Gastrocnemius medialis (tissue), 4 donors: ENCODE results near the gene BCAR1. TPM values are rescaled to one million over a fixed set of nuclear protein-coding genes. Genes with fewer than 3 reads are reported as not detected.
A peak's percentile ranks its signal among the peaks of the same experiment; 100 is the strongest.

ENCODE experiments used
- ATAC-seq, 2 donors: fragments of 150-250 bp; one replicate each; pipeline ENCODE4 v1.9.1; 2016
- DNase-seq, 2 donors: peaks; one replicate each; pipeline ENCODE4 v3.0.0-alpha.2; 2019
- H3K27ac ChIP-seq, 4 donors: fragments of 200-600 bp; sonication (generic); 1 replicate in 1 of 4; 2 replicates in 3 of 4; pipeline ENCODE4 v1.5.1; 2016 to 2018; ENCODE audit warnings: mild to moderate bottlenecking in 2 of 4, moderate library complexity in 1 of 4
- H3K27me3 ChIP-seq, 3 donors: fragments of 200-600 bp; sonication (generic) in 2 of 3; 1 replicate in 1 of 3; 2 replicates in 2 of 3; pipeline versions ENCODE4 v1.5.1 to v1.6.0; 2016 to 2019; ENCODE audit warnings: mild to moderate bottlenecking in 1 of 3, moderate library complexity in 1 of 3
- H3K36me3 ChIP-seq, 2 donors: fragments of 200-600 bp; sonication (generic) in 1 of 2; one replicate each; pipeline ENCODE4 v1.5.1; 2017 to 2018
- H3K4me1 ChIP-seq, 2 donors: fragments of 200-600 bp; sonication (generic) in 1 of 2; one replicate each; pipeline ENCODE4 v1.5.1; 2016 to 2017; ENCODE audit warnings: mild to moderate bottlenecking in 2 of 2
- H3K4me3 ChIP-seq, 4 donors: fragments of 200-600 bp; sonication (generic) in 3 of 4; 1 replicate in 1 of 4; 2 replicates in 3 of 4; pipeline ENCODE4 v1.5.1; 2016 to 2019; ENCODE audit warnings: mild to moderate bottlenecking in 2 of 4
- H3K9me3 ChIP-seq, 3 donors: fragments of 200-600 bp; sonication (generic) in 2 of 3; 1 replicate in 1 of 3; 2 replicates in 2 of 3; pipeline ENCODE4 v1.5.1; 2016 to 2019
- POLR2A ChIP-seq, 2 donors: fragments of 450-650 bp; IDR thresholded peaks; one replicate each; pipeline ENCODE4 v1.6.1; 2017; ENCODE audit warnings: antibody characterized with exemption in 2 of 2, mild to moderate bottlenecking in 2 of 2, moderate library complexity in 2 of 2
- in situ Hi-C, 4 donors: fragments of 200-750 bp; cut with MboI; loops; one replicate each; pipeline versions ENCODE4 v1.15.0 to v1.8.0; 2017; ENCODE audit warnings: low sequenced_read_pairs in 4 of 4
- intact Hi-C: fragments of 100-400 bp; cut with DNase I; formaldehyde crosslinking; loops from one replicate; pipeline ENCODE4 v1.15.1; 2023; ENCODE audit warnings: low total_unique reads
- total RNA-seq, 4 donors: library from RNA; depleted of rRNA; stranded (reverse); fragments of >200 nt; gene quantifications; one replicate each; pipeline versions ENCODE4 v1.1.0 to v1.2.3, GENCODE V29; 2016
- TF ChIP-seq, protein P1 (sequence below), 5 experiments: fragments of 450-650 bp in 3 of 5; fragments of 200-600 bp in 2 of 5; sonication (generic) in 2 of 5; IDR thresholded peaks in 4 of 5; conservative IDR thresholded peaks in 1 of 5; 1 replicate in 4 of 5; 2 replicates in 1 of 5; pipeline ENCODE4 v1.5.1; 2016 to 2019; ENCODE audit warnings: antibody characterized with exemption in 5 of 5, mild to moderate bottlenecking in 3 of 5, moderate library complexity in 3 of 5

Gene BCAR1
- total RNA-seq, 4 donors from 2014 or later: 101 to 153 (median 145) TPM

DNA sequence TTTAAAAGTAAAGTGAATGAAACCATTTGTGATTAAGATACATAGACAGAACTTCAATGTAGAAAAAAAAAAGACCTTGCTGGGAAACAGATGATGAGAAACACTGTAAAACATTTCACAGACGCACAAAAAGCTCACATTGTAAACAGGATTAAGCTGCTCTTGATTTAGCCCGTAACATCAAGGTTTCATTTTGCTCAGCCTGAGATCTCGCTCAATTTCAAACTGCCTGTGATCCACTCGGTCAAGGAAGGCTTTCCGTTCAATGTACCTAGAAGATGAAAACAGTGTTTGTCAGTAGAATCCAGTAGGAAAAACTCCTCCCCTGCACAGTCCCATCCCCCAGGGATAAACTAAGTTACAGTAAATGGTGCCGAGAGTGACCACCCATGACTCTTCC, 42.3 kb upstream of the BCAR1 start:
- H3K4me1 ChIP-seq: no peaks in the 10 kb centered on the region
- H3K27me3 ChIP-seq: no peaks in the 10 kb centered on the region
- TF ChIP-seq, protein P1, sequence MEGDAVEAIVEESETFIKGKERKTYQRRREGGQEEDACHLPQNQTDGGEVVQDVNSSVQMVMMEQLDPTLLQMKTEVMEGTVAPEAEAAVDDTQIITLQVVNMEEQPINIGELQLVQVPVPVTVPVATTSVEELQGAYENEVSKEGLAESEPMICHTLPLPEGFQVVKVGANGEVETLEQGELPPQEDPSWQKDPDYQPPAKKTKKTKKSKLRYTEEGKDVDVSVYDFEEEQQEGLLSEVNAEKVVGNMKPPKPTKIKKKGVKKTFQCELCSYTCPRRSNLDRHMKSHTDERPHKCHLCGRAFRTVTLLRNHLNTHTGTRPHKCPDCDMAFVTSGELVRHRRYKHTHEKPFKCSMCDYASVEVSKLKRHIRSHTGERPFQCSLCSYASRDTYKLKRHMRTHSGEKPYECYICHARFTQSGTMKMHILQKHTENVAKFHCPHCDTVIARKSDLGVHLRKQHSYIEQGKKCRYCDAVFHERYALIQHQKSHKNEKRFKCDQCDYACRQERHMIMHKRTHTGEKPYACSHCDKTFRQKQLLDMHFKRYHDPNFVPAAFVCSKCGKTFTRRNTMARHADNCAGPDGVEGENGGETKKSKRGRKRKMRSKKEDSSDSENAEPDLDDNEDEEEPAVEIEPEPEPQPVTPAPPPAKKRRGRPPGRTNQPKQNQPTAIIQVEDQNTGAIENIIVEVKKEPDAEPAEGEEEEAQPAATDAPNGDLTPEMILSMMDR (IDR thresholded peaks at IDR 0.05 in 4 of 5, conservative IDR thresholded peaks at IDR 0.05 in 1 of 5): no peak
- TF ChIP-seq POLR2A (IDR thresholded peaks at IDR 0.05): no peak
- no peak overlapping the region for H3K4me3 ChIP-seq
- ATAC-seq (no peak), DNase-seq (no peak)
- peaks cover 0 to 18% of the 10 kb centered on the region in 2 donors for H3K36me3 ChIP-seq
- in situ Hi-C loops: no loop called here
- no peak overlapping the region for H3K27ac ChIP-seq
- intact Hi-C loops: no loop called here
- no peaks in the 10 kb centered on the region for H3K9me3 ChIP-seq

DNA sequence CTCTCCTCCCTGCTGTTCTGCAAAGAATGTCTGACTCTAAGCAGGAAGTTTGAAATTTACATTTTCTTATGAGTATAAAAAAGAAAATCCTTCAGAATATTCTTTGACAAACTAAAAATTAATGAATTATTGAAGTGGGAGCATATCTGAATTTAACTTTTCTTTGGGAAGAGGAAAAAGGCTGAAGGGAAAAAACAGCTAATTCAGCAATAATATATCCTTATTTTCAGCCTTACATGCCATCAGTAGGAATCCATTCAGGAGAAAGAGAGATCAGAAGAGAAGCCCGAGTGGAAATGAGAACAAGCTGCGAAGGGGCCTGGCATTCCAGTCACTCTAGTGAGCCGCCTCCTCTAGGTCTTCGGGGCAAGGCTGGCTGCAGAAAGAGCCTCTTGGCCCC, 41.7 kb upstream of the BCAR1 start:
- no peak overlapping the region for H3K27ac ChIP-seq
- ATAC-seq: no peak

DNA sequence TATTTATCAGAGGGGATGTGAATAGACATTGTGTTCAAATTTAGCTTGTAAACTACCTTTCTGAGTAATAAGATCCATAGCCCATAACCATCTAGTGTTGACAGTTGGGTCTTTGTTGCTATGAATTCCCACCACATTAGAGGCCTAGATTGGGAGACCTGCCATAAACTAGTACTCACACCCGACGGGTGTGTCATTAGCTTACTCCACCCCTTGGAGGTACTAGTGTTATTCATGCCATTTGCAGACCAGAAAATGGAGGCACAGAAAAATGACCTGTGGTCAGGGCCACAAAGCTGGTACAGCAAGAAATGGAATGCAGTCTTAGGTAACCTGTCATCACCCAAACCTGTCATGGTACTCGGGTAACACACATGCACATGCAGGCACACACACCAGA, 41.3 kb upstream of the BCAR1 start:
- ATAC-seq (no peak), DNase-seq (no peak)
- no peaks in the 10 kb centered on the region for H3K27me3 ChIP-seq
- H3K27ac ChIP-seq: no peak overlapping the region
- intact Hi-C loops: no loop called here
- H3K4me3 ChIP-seq: no peak overlapping the region
- H3K4me1 ChIP-seq: no peaks in the 10 kb centered on the region
- in situ Hi-C loops: no loop called here
- no peaks in the 10 kb centered on the region for H3K9me3 ChIP-seq
- TF ChIP-seq POLR2A (IDR thresholded peaks at IDR 0.05): no peak
- TF ChIP-seq, protein P1 (IDR thresholded peaks at IDR 0.05 in 4 of 5, conservative IDR thresholded peaks at IDR 0.05 in 1 of 5): no peak
- H3K36me3 ChIP-seq: peaks cover 0 to 18% of the 10 kb centered on the region in 2 donors

More for the DNA sequence above, 41.7 kb upstream of the BCAR1 start:
- no peak for DNase-seq
- in situ Hi-C loops: no loop called here
- H3K4me1 ChIP-seq: no peaks in the 10 kb centered on the region
- H3K4me3 ChIP-seq: no peak overlapping the region
- H3K36me3 ChIP-seq: peaks cover 0 to 18% of the 10 kb centered on the region in 2 donors
- TF ChIP-seq, protein P1 (IDR thresholded peaks at IDR 0.05 in 4 of 5, conservative IDR thresholded peaks at IDR 0.05 in 1 of 5): no peak
- TF ChIP-seq POLR2A (IDR thresholded peaks at IDR 0.05): no peak
- intact Hi-C loops: no loop called here
- no peaks in the 10 kb centered on the region for H3K9me3 ChIP-seq
- H3K27me3 ChIP-seq: no peaks in the 10 kb centered on the region

DNA sequence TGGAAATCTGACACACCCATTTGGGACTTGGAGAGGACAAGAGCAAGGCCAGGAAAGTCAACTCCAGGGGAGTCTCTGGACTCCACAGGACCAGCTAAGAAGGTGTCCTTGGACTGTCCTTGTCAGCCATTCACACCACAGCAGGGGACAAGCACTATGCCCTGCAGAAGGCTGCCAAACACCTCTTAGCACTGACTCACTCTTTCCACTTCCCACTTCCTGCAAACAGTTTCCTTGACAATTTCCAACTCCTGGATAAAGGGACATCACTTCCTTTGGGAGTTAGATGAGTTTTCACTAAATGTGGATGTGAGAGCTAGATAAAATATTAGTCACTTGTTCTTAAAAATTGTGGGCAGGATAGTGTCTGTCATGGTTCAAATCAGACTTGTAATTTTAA, 37.8 kb upstream of the BCAR1 start:
- TF ChIP-seq POLR2A (IDR thresholded peaks at IDR 0.05): no peak
- TF ChIP-seq, protein P1 (IDR thresholded peaks at IDR 0.05 in 4 of 5, conservative IDR thresholded peaks at IDR 0.05 in 1 of 5): no peak
- no peaks in the 10 kb centered on the region for H3K27me3 ChIP-seq
- H3K4me1 ChIP-seq: no peaks in the 10 kb centered on the region
- H3K4me3 ChIP-seq: no peak overlapping the region
- ATAC-seq (no peak), DNase-seq (no peak)
- in situ Hi-C loops: no loop called here
- intact Hi-C loops: no loop called here
- H3K9me3 ChIP-seq: no peaks in the 10 kb centered on the region
- peaks cover 0 to 15% of the 10 kb centered on the region in 2 donors for H3K36me3 ChIP-seq
- H3K27ac ChIP-seq: peak overlapping the region in 1 of 4 donors; percentile 16

DNA sequence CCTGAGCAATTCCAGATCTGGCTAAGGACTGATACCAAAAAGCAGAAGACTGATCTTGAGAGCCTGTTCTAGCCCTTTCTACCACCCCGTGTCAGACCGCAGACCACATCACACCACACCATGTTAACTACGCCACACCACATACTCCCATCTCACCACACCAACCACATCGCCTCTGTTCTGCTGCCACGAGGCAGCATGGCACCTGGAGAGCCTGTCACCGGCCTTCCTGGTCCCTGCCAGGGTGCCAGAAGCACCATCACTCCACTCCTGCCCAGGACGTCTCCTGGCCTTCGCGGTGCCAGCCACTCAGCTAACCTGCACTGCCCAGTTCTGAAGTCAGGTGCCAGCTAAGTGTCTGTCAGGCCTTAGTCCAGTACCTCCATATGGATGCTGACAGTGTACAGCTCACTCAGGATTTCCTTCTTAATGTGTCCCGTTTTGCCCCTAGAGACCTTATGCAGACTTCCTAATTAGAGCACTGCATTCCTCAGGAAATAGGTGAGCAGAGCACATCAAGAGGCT, 37.2 kb upstream of the BCAR1 start:
- DNase-seq: no peak
- ATAC-seq: no peak
- no peaks in the 10 kb centered on the region for H3K27me3 ChIP-seq
- in situ Hi-C loops: no loop called here
- H3K36me3 ChIP-seq: peaks cover 0 to 10% of the 10 kb centered on the region in 2 donors
- no peaks in the 10 kb centered on the region for H3K9me3 ChIP-seq
- TF ChIP-seq POLR2A (IDR thresholded peaks at IDR 0.05): no peak
- TF ChIP-seq, protein P1 (IDR thresholded peaks at IDR 0.05 in 4 of 5, conservative IDR thresholded peaks at IDR 0.05 in 1 of 5): no peak
- intact Hi-C loops: no loop called here
- peak overlapping the region in 1 of 4 donors; percentile 16 for H3K27ac ChIP-seq
- H3K4me3 ChIP-seq: no peak overlapping the region
- no peaks in the 10 kb centered on the region for H3K4me1 ChIP-seq
